NCI-H2171 treated with DMSO at 0.1 percent for 48 hours (cell line): Measurements from ENCODE around the gene YTHDF1.
A peak's percentile ranks its signal among the peaks of the same experiment; 100 is the strongest.

Experiments used
- DNase-seq: peaks from one replicate; lab custom pipeline; 2025; lab: John Stamatoyannopoulos, UW

Gene YTHDF1

DNA sequence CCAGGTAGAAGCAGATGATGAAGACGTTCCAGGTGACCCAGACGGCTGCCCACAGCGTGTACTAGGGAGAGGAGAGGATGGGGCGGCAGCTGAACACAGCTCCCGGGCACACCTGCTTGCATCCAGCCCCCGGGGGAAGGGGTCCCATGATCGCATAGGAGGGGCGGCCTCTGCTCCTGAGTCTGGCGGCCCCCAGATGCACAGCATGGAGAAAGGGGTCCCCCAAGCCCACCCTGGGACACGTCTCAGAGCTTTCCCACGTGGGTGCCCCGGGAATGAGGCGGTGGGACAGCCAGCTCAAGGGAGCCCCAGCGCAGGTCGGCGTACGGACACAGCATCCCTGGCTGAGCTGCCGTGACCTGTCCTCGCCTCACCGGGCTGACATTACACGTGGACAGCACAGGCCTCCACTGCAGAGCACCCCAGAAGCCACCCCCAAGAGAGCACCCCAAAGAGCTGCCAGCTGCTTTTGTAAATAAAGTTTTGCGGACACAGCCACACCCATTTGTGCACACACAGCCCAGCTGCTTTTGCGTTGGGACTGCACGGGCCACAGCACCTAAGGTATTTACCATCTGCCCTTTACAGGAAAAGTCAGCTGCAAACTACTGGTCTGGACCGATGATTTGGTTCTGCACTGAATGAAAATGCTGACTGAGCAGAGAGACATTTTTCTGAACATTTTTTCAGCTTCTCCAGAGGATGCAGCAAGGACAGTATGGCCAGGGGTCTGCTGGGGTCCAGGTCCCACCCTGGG lies 33.1 kb upstream of the YTHDF1 start:
- DNase-seq: peak; percentile 9

GRCh38 chr20:63247671-63248228 lies 31.8 kb upstream of the YTHDF1 start:
- DNase-seq: no peak

- DNase-seq: no peak
Measured at GRCh38 chr20:63246490-63247288, 30.8 kb upstream of the YTHDF1 start.

DNA sequence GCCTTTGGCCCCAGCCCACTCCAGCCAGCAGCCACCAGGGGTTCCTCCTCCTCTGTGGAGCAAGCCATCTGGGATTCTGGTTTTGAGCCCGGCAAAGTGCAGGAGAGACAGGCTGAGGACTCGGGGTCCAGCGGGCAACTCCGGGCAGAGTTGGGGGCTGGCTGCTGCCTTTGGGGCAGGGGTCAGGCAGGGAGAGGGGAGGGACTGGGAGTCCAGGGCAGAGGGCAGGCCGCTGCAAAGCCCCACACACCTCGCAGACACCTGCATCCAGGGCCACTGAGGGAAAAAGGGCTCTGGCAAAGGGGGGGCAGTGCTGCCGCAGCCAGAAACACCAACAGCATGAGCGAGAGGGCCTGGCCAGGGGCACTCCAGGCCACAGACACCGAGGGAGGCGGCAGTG lies 28.5 kb upstream of the YTHDF1 start:
- DNase-seq: no peak

DNA sequence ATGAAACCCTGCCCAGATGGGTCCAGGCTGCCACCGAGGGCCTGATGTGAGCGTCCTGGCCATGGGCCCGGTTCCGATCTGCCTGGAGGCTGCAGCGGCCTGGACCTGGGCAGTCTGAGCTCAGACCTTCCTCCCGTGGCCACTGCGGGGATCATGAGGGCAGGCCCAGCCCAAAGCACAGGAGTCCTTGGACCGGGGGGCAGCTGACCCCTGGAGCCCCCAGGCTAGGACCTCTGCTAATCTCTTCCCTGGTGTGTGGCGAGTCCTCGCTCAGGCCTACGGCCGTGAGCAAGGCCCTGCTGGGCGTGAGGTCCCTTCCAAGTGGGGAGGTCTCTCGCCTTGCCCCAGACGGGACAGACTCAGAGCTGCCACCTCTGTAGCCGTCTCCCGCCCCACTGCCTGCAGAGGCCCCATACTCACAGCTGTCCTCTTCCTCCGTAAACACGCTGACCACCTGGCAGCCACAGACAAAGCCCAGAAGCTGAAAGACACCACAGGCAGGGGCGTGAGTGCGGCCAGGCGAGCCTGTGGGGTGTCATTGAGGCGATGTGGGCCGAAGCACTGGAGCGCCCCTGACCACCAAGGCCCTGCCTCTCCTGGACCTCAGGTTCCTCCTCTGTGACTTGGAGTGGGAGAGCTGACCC lies 27.8 kb upstream of the YTHDF1 start:
- no peak for DNase-seq

DNA sequence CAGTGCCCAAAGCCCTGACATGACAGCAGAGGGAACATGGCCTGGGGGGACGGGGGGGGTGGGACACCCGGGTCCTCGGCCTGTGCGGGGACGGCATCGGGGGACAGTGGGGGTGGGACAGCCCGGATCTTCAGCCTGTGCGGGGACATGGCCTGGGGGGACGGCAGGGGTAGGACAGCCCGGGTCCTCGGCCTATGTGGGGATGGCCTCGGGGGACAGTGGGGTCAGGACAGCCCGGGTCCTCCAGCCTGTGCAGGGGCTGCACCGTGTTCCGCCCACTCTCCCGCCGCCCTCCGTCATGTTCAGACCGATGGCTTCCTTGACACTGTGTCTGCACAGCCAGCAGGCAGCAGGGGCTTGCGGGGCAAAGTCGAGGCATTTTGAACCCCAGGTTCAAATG lies 26.8 kb upstream of the YTHDF1 start:
- DNase-seq: no peak

GRCh38 chr20:63241272-63241671 lies 25.3 kb upstream of the YTHDF1 start:
- DNase-seq: no peak

- no peak for DNase-seq
Measured at GRCh38 chr20:63240004-63240403, 24.1 kb upstream of the YTHDF1 start.

DNA sequence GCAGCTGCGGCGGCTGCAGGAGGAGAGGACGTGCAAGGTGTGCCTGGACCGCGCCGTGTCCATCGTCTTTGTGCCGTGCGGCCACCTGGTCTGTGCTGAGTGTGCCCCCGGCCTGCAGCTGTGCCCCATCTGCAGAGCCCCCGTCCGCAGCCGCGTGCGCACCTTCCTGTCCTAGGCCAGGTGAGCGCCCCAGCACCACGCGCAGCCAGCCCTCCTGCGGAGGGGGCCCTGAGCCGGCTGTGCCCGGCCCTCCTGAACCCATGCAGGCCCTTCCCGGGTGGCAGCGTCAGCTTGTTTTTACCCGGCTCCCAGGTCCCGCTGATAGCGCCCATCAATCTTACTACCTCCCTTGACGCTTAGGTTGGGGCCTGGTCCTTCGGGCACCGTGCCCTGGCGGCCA lies 23.5 kb upstream of the YTHDF1 start:
- DNase-seq: no peak

DNA sequence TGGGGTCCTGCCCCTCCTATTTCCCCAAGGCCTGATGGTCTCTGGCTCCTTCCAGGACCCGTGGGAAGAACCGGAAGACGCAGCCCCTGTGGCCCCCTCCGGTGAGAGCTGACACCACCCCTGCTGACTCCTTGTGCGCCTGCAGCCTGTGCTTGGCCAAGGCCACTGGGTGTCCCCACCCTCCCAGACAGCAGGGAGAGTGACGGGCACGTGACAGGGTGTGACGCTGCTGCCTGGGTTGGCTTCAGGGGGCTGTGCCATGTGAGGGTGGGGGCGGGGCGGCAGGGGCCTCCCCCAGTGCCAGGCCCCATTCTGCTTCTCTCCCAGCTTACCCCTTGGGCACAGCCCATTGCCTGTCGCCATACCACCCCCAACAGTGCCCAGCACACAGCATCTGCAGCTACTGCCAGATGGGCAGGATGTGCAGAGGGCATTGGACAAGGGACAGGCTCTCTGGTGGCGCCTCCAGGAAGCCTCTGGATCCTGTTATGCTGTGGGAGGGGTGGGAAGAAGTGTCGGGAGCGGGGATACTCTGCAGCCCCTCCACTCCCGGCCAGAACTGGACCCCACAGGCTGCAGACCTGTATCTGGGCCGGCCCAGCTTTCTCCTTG lies 22.7 kb upstream of the YTHDF1 start:
- DNase-seq: no peak

- DNase-seq: no peak
Measured at GRCh38 chr20:63238031-63238430, 22.1 kb upstream of the YTHDF1 start.

- DNase-seq: no peak
Measured at GRCh38 chr20:63236116-63236837, 20.3 kb upstream of the YTHDF1 start.

DNA sequence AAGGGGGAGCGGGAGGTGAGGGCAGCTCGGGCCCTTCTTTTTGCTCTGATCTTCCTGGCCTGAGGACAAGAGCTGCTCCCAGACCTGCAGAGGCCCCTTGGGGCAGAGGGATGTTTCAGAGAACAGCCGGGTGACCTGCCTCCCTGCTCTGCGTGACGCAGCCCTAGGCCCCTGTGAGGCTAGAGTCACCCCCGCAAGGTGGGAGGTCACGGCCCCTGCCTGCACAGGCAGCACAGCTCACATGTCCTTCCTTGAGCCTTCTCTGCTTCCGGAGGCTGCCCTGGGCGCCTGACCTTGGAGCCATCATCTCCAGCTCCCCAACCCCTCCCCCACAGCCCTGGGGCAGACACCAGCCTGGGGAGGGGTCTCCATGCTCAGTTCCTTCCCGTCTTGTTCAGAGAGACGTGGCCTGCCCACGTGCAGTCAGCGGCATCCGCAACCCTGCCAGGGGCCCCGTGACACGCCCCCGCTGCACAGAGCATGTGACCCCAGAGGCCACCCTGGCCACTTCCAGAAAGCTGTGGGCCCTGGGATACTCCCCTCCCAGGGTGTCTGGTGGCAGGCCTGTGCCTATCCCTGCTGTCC lies 19.6 kb upstream of the YTHDF1 start, which contains the start of gene BIRC7:
Gene BIRC7, plus strand, starts transcription at position 507 of the 585 bp plus-strand sequence. CDS start 192 bp downstream, outside the sequence.
- no peak for DNase-seq

DNA sequence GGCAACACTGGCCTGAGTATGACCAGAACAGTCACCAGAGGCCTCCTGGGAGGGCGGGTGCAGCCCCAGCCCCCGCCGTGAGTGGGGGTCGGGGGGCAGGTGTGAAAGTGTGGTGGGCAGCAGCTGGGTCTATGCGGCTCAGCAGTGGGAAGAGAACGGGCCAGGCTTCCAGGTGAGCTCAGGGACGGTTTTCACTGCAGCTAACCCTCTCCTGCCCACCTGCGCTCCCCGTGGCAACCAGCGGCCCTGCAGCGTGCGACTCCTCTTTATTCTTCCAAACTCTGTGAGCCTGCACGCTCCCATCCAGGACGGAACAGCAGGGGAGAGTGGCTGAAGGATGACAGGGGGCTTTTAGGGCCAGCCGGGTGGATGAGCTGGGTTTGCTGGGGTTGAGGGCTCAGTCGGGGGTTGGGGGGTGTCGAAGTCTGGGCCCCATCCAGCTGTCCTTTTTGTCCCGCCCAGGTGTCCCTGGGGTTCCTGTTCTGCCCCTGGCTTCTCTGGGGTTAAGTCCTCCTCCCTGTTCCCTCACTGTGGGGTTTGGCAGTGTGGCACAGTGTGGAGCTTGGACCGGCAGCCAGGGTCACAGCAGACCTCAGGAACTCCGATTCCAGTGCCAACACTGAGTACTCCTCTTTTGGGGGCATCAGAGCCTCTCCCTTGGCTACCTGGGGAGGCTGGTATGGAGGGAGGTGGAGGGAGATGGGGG lies 18.9 kb upstream of the YTHDF1 start:
- DNase-seq: peak; percentile 80

DNA sequence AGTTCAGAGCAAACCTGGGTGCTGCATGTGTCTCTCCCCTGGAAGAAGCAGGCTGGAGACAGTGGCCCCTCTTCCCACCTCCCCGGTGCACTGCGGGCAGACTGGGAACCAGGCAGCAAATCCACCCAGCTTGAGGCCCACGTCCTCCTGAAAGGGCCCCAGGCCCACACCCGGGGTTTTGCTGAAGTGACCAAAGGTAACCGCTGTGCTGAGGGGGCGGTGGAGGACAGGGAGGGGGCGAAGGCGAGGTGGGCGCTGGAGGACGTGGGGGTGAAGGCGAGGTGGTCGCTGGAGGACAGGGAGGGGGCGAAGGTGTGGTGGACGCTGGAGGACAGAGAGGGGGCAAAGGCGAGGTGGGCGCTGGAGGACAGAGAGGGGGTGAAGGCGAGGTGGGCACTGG lies 18.0 kb upstream of the YTHDF1 start:
- DNase-seq: no peak

DNA sequence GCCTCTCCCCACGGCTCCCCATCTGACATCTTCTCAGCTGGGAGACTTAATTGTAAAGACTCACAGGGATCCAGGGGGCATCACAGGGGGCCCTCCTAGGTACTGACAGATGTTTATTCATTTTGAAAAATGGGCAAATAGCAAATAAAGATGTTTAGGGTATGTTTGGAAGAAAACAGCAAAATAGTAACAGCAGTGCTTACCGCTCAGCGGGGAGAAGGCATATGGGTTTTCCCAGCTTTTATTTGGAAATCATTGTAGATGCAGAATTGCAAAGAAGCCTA lies 17.1 kb upstream of the YTHDF1 start:
- no peak for DNase-seq

- DNase-seq: no peak
Measured at GRCh38 chr20:63232235-63233060, 16.5 kb upstream of the YTHDF1 start.

DNA sequence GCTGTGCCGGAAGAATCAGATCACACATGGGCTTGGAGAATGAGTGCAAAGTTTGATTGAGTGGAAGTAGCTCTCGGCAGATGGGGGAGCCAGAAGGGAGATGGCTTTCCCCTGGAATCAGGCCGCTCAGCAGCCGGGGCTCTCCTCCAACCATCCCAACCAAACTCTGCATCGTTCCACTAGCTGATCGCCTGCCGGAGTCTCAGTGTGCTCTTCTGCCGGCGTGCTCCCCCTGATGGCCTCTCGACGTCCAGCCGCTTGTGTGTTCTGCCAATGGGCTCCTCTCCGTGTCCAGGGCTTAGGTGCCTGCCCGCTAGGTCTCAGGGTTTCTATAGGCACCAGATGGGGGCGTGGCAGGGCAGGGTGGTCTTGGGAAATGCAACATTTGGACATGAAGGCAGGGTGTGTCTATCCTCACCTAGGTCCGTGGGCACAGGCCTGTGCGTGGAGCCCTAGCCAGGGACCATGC lies 14.9 kb upstream of the YTHDF1 start:
- DNase-seq: no peak

DNA sequence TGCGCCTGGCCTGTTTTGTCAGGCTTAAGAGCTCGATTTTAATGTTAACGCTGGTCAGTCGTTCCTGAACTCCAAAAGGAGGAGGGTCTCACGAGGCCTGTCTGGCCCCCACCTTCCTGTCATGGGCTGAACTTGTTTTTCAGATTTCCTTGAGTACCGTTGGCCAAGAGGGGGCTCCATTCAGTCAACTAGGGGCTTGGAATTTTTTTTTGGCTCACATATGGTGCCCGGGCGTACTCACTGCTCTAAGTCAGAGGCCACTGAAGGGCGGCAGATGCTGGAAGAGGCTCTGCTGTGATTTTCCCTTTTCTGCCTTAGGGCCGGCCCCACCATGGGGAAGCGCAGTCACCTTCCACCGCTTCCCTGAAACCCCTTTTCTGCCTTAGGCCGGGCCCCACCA lies 12.9 kb upstream of the YTHDF1 start:
- DNase-seq: peak; percentile 65

DNA sequence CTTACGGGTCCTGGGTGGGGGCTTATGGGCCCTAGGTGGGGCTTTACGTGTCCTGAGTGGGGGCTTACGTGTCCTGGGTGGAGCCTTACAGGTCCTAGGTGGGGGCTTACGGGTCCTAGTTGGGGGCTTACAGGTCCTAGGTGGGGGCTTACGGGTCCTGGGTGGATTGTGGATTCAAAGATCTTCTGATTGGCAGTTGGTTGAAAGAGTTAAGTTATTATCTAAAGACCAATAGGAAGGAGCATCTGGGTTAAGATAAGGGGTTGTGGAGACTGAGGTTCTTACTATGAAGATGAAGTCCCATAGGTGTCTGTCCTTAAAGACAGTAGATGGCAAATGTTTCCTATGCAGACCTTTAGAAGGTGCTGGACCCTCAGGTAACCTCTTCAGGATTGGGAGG lies 11.3 kb upstream of the YTHDF1 start:
- DNase-seq: no peak
